ENCODE results near the gene ARHGEF4.

ARHGEF4 gene

GRCh38 chr2:130913891-130914290 lies 77.2 kb downstream of the ARHGEF4 start:
- no peak overlapping the region for H3K27ac Mint-ChIP-seq

DNA sequence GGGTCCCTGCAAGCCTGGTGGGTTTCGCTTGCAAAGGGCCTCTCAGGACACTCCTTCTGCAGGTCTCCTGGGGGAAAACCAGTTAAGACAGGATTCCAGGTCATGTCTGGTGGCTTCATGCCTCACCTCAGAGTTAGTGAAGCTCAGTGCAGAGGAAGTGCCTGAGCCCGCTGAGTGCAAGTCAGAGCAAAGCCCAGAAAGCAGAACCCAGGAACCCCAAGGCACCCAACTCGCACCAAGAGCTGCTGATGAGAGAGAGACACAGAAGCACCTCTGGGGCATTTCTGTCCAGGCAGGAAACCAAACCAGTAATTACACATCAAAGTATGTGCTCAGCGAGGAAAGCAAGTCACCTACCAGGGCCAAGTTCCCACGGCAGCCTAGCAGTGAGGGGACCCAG lies 78.4 kb downstream of the ARHGEF4 start:
- Mint-ChIP-seq H3K27ac (no peak overlapping the region), H3K4me1 (peaks cover 3% of the 10 kb centered on the region), H3K9me3 (no peaks in the 10 kb centered on the region), H3K27me3 (peaks cover 3% of the 10 kb centered on the region), H3K4me3 (no peak overlapping the region), H3K36me3 (no peaks in the 10 kb centered on the region)
- ATAC-seq (ENCODE audit: low read depth) (no peak), DNase-seq (ENCODE audit: low spot score in 2 of 2) (no peak)

More at GRCh38 chr2:130913891-130914290, 77.2 kb downstream of the ARHGEF4 start:
- ATAC-seq (ENCODE audit: low read depth) (no peak), DNase-seq (ENCODE audit: low spot score in 2 of 2) (no peak)
- Mint-ChIP-seq H3K9me3 (no peaks in the 10 kb centered on the region), H3K4me3 (no peak overlapping the region), H3K4me1 (peaks cover 3% of the 10 kb centered on the region), H3K27me3 (peaks cover 8% of the 10 kb centered on the region), H3K36me3 (no peaks in the 10 kb centered on the region)

- H3K36me3 Mint-ChIP-seq: no peaks in the 10 kb centered on the region
- H3K4me1 Mint-ChIP-seq: peaks cover 3% of the 10 kb centered on the region
- no peaks in the 10 kb centered on the region for H3K9me3 Mint-ChIP-seq
- peaks cover 3% of the 10 kb centered on the region for H3K27me3 Mint-ChIP-seq
- ATAC-seq (ENCODE audit: low read depth) (no peak), DNase-seq (ENCODE audit: low spot score in 2 of 2) (no peak)
- no peak overlapping the region for H3K27ac Mint-ChIP-seq
- no peak overlapping the region for H3K4me3 Mint-ChIP-seq
Measured at GRCh38 chr2:130915595-130916437, 79.1 kb downstream of the ARHGEF4 start.

- DNase-seq (ENCODE audit: low spot score in 2 of 2) (no peak), ATAC-seq (ENCODE audit: low read depth) (no peak)
- Mint-ChIP-seq H3K27me3 (peaks cover 3% of the 10 kb centered on the region), H3K9me3 (no peaks in the 10 kb centered on the region), H3K4me3 (no peak overlapping the region), H3K4me1 (peaks cover 3% of the 10 kb centered on the region), H3K36me3 (no peaks in the 10 kb centered on the region), H3K27ac (no peak overlapping the region)
Measured at GRCh38 chr2:130916438-130916705, 79.7 kb downstream of the ARHGEF4 start.

GRCh38 chr2:130917006-130917688 lies 80.4 kb downstream of the ARHGEF4 start:
- Mint-ChIP-seq H3K27me3 (peaks cover 3% of the 10 kb centered on the region), H3K4me3 (no peak overlapping the region), H3K9me3 (no peaks in the 10 kb centered on the region), H3K27ac (no peak overlapping the region), H3K36me3 (no peaks in the 10 kb centered on the region), H3K4me1 (peaks cover 3% of the 10 kb centered on the region)
- DNase-seq (ENCODE audit: low spot score in 2 of 2): no peak
- no peak for ATAC-seq (ENCODE audit: low read depth)

GRCh38 chr2:130918393-130918792 lies 81.7 kb downstream of the ARHGEF4 start:
- no peaks in the 10 kb centered on the region for H3K9me3 Mint-ChIP-seq

GRCh38 chr2:130920415-130921163 lies 83.9 kb downstream of the ARHGEF4 start:
- no peak overlapping the region for H3K27ac Mint-ChIP-seq
- ATAC-seq (ENCODE audit: low read depth) (no peak), DNase-seq (ENCODE audit: low spot score in 2 of 2) (peak; percentile 20 to 29)
- H3K4me3 Mint-ChIP-seq: no peak overlapping the region
- no peaks in the 10 kb centered on the region for H3K9me3 Mint-ChIP-seq
- no peaks in the 10 kb centered on the region for H3K36me3 Mint-ChIP-seq
- H3K4me1 Mint-ChIP-seq: no peaks in the 10 kb centered on the region
- peaks cover 3% of the 10 kb centered on the region for H3K27me3 Mint-ChIP-seq

More at GRCh38 chr2:130918393-130918792, 81.7 kb downstream of the ARHGEF4 start:
- no peak overlapping the region for H3K27ac Mint-ChIP-seq
- ATAC-seq (ENCODE audit: low read depth) (no peak), DNase-seq (ENCODE audit: low spot score in 2 of 2) (no peak)
- no peaks in the 10 kb centered on the region for H3K36me3 Mint-ChIP-seq
- no peaks in the 10 kb centered on the region for H3K4me1 Mint-ChIP-seq
- H3K27me3 Mint-ChIP-seq: peaks cover 4% of the 10 kb centered on the region
- no peak overlapping the region for H3K4me3 Mint-ChIP-seq

DNA sequence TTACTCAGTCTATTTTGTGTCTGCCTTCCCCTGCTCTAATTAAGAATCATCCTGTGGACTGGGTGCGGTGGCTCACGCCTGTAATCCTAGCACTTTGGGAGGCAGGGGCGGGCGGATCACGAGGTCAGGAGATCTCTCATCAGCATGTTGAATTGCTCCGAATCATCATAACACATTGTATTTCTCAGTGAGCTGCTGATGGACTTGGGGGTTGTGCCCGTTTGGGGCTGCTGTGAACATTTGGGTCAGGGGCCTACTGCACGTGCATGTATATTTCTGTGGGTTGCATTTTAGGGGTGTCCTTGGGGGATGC lies 84.4 kb downstream of the ARHGEF4 start:
- DNase-seq (ENCODE audit: low spot score in 2 of 2) (no peak), ATAC-seq (ENCODE audit: low read depth) (no peak)
- no peak overlapping the region for H3K27ac Mint-ChIP-seq
- H3K4me1 Mint-ChIP-seq: no peaks in the 10 kb centered on the region
- H3K27me3 Mint-ChIP-seq: peaks cover 3% of the 10 kb centered on the region
- H3K4me3 Mint-ChIP-seq: no peak overlapping the region
- H3K36me3 Mint-ChIP-seq: no peaks in the 10 kb centered on the region
- peaks cover 3% of the 10 kb centered on the region for H3K9me3 Mint-ChIP-seq

- Mint-ChIP-seq H3K4me1 (no peaks in the 10 kb centered on the region), H3K27me3 (peaks cover 7% of the 10 kb centered on the region), H3K4me3 (no peak overlapping the region), H3K27ac (no peak overlapping the region), H3K9me3 (peaks cover 3% of the 10 kb centered on the region), H3K36me3 (no peaks in the 10 kb centered on the region)
- no peak for ATAC-seq (ENCODE audit: low read depth)
- DNase-seq (ENCODE audit: low spot score in 2 of 2): no peak
Measured at GRCh38 chr2:130922417-130922816, 85.7 kb downstream of the ARHGEF4 start.

- no peak overlapping the region for H3K27ac Mint-ChIP-seq
Measured at GRCh38 chr2:130928385-130928784, 91.7 kb downstream of the ARHGEF4 start.

DNA sequence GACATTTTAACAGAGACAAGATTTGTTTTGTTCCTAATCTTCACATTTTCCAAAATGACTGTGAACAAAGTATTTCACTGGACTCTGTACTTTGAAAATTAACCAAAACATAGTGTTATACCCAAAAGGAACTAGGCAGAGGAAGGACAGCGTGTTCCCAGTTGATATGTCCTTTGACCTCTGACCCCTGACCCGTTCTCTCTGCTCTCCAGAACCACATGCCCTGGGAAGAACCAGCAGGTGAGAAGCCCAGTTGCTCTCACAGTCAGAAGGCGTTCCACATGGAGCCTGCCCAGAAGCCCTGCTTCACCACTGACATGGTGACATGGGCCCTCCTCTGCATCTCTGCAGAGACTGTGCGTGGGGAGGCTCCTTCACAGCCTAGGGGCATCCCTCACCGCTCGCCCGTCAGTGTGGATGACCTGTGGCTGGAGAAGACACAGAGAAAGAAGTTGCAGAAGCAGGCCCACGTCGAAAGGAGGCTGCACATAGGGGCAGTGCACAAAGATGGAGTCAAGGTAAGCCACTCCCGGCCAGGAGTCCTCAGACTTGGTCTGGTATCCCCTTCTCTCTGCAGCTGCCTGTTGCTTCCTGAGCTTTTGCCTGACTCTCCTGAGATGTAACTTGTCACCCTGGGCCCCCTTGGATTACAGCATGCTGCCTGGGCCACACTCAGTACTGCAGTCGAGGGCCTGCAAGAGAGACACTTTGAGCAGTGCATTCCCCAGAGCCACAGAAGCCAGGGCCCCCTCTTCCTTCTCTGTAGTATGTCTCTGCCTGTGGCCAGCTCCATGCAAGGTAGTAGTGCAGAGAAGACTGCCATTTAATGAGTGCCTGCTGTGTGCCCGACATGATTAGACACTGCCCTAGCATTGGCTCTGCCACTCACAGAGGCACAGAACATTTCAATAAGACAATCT lies 94.3 kb downstream of the ARHGEF4 start:
- Mint-ChIP-seq H3K9me3 (peaks cover 8% of the 10 kb centered on the region), H3K36me3 (peaks cover 6% of the 10 kb centered on the region), H3K4me3 (no peak overlapping the region), H3K27me3 (peaks cover 15% of the 10 kb centered on the region), H3K4me1 (no peaks in the 10 kb centered on the region), H3K27ac (no peak overlapping the region)
- no peak for DNase-seq (ENCODE audit: low spot score in 2 of 2)
- no peak for ATAC-seq (ENCODE audit: low read depth)

More at GRCh38 chr2:130928385-130928784, 91.7 kb downstream of the ARHGEF4 start:
- Mint-ChIP-seq H3K9me3 (peaks cover 11% of the 10 kb centered on the region), H3K36me3 (peaks cover 6% of the 10 kb centered on the region), H3K27me3 (peaks cover 14% of the 10 kb centered on the region), H3K4me3 (no peak overlapping the region), H3K4me1 (no peaks in the 10 kb centered on the region)
- DNase-seq (ENCODE audit: low spot score in 2 of 2): no peak
- ATAC-seq (ENCODE audit: low read depth): no peak

- peaks cover 11% of the 10 kb centered on the region for H3K27me3 Mint-ChIP-seq
- H3K4me1 Mint-ChIP-seq: no peaks in the 10 kb centered on the region
- ATAC-seq (ENCODE audit: low read depth): no peak
Measured at GRCh38 chr2:130933501-130933900, 96.8 kb downstream of the ARHGEF4 start.

DNA sequence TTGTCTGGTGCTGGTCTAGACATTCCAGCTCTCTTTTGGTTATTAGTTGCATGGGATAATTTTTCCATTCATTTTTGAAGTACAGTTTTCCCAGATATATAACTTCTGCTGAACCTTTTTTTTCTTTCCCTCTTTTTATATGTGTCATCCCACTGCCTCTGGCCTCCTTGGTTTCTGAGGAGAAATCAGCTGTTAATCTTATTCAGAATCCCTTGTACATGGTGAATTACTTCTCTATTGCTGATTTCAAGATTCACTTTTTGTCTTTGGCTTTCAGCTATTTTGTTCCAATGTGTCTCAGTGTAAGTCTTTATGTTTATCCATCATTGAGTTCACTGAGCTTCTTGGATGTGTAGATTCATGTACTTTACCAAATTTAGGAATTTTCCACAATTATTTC lies 99.7 kb downstream of the ARHGEF4 start:
- no peaks in the 10 kb centered on the region for H3K4me1 Mint-ChIP-seq
- H3K36me3 Mint-ChIP-seq: peaks cover 4% of the 10 kb centered on the region
- peaks cover 11% of the 10 kb centered on the region for H3K27me3 Mint-ChIP-seq
- no peak for ATAC-seq (ENCODE audit: low read depth)
- no peak for DNase-seq (ENCODE audit: low spot score in 2 of 2)
- no peak overlapping the region for H3K27ac Mint-ChIP-seq
- H3K4me3 Mint-ChIP-seq: no peak overlapping the region
- H3K9me3 Mint-ChIP-seq: peaks cover 6% of the 10 kb centered on the region

More at GRCh38 chr2:130933501-130933900, 96.8 kb downstream of the ARHGEF4 start:
- H3K27ac Mint-ChIP-seq: no peak overlapping the region
- peaks cover 10% of the 10 kb centered on the region for H3K9me3 Mint-ChIP-seq
- peaks cover 2% of the 10 kb centered on the region for H3K36me3 Mint-ChIP-seq
- DNase-seq (ENCODE audit: low spot score in 2 of 2): no peak
- H3K4me3 Mint-ChIP-seq: no peak overlapping the region

Measured in memory B cell (primary cell).